IMR-90 (cell line): ENCODE data around the gene NISCH.

Experiments
- BHLHE40 ChIP-seq: fragments of 150-350 bp; IDR thresholded peaks from 2 replicates; pipeline ENCODE4 v1.6.1; 2016; ENCODE audit warnings: mild to moderate bottlenecking, low read depth, low read length
- CEBPB ChIP-seq: IDR thresholded peaks from 2 replicates; pipeline ENCODE4 v1.6.1; 2012; ENCODE audit warnings: low read depth, low read length, improper control_type of control experiment
- CHD1 ChIP-seq: IDR thresholded peaks from 2 replicates; pipeline ENCODE4 v1.6.1; 2012; ENCODE audit warnings: low read depth, low read length, improper control_type of control experiment
- MAFK ChIP-seq: IDR thresholded peaks from 2 replicates; pipeline ENCODE4 v1.6.1; 2012; ENCODE audit warnings: low read depth, low read length, improper control_type of control experiment
- MAZ ChIP-seq: IDR thresholded peaks from 2 replicates; pipeline ENCODE4 v1.6.1; 2012; ENCODE audit warnings: low read depth, mild to moderate bottlenecking, low read length, improper control_type of control experiment, moderate library complexity, borderline replicate concordance
- MXI1 ChIP-seq: IDR thresholded peaks from 2 replicates; pipeline ENCODE4 v1.6.1; 2012; ENCODE audit warnings: low read depth, mild to moderate bottlenecking, low read length, moderate library complexity, borderline replicate concordance
- POLR2A ChIP-seq: IDR thresholded peaks from 2 replicates; pipeline ENCODE4 v1.6.1; 2012; ENCODE audit warnings: mild to moderate bottlenecking, low read depth, low read length
- RAD21 ChIP-seq: IDR thresholded peaks from 2 replicates; pipeline ENCODE4 v1.6.1; 2012; ENCODE audit warnings: low read length, improper control_type of control experiment
- RCOR1 ChIP-seq: IDR thresholded peaks from 2 replicates; pipeline ENCODE4 v1.6.1; 2012; ENCODE audit warnings: mild to moderate bottlenecking, low read length, improper control_type of control experiment; ENCODE audit not compliant: insufficient replicate concordance
- RFX5 ChIP-seq: IDR thresholded peaks from 2 replicates; pipeline ENCODE4 v1.8.0; 2012; ENCODE audit warnings: low read depth, mild to moderate bottlenecking, low read length, moderate library complexity
- SMC3 ChIP-seq: fragments of 150-350 bp; IDR thresholded peaks from 2 replicates; pipeline ENCODE4 v1.6.1; 2016; ENCODE audit warnings: low read depth, mild to moderate bottlenecking, antibody characterized with exemption, low read length, moderate library complexity
- TF ChIP-seq, protein P1 (sequence below): conservative IDR thresholded peaks from 2 replicates; pipeline ENCODE4 v1.5.1; 2012; ENCODE audit warnings: mild to moderate bottlenecking, low read depth, low read length, improper control_type of control experiment
- TF ChIP-seq, protein P2 (sequence below): fragments of 150-350 bp; IDR thresholded peaks from 2 replicates; pipeline ENCODE4 v1.6.1; 2016; ENCODE audit warnings: low read depth, mild to moderate bottlenecking, low read length, moderate library complexity, borderline replicate concordance
- TF ChIP-seq, protein P3 (sequence below): fragments of 150-350 bp; IDR thresholded peaks from 2 replicates; pipeline ENCODE4 v1.6.1; 2017; ENCODE audit warnings: mild to moderate bottlenecking, antibody characterized with exemption, low read length, low read depth

DNA sequence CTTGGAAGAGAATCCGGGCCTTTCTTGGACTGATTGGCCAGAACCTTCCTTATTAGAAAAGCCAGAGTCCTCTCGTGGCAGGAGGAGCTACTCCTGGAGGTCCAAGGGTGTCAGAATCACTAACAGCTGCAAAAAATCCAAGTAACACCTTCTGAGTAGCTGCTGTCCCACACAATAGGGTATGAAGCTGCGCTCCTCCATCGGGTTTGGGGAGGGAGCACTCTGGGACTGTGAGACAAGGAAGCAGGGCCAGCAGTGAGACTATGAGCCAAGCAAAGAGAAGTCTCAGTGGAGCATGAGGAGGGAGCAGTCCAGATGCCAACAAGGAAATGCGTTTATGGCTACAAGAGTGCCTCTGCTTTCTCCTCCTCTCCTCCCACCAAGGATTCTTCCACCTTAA lies 32.2 kb upstream of the NISCH start:
- TF ChIP-seq, protein P1, sequence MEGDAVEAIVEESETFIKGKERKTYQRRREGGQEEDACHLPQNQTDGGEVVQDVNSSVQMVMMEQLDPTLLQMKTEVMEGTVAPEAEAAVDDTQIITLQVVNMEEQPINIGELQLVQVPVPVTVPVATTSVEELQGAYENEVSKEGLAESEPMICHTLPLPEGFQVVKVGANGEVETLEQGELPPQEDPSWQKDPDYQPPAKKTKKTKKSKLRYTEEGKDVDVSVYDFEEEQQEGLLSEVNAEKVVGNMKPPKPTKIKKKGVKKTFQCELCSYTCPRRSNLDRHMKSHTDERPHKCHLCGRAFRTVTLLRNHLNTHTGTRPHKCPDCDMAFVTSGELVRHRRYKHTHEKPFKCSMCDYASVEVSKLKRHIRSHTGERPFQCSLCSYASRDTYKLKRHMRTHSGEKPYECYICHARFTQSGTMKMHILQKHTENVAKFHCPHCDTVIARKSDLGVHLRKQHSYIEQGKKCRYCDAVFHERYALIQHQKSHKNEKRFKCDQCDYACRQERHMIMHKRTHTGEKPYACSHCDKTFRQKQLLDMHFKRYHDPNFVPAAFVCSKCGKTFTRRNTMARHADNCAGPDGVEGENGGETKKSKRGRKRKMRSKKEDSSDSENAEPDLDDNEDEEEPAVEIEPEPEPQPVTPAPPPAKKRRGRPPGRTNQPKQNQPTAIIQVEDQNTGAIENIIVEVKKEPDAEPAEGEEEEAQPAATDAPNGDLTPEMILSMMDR = no peak
- TF ChIP-seq SMC3 = no peak
- TF ChIP-seq BHLHE40 = no peak
- TF ChIP-seq MXI1 = no peak
- TF ChIP-seq, protein P2, sequence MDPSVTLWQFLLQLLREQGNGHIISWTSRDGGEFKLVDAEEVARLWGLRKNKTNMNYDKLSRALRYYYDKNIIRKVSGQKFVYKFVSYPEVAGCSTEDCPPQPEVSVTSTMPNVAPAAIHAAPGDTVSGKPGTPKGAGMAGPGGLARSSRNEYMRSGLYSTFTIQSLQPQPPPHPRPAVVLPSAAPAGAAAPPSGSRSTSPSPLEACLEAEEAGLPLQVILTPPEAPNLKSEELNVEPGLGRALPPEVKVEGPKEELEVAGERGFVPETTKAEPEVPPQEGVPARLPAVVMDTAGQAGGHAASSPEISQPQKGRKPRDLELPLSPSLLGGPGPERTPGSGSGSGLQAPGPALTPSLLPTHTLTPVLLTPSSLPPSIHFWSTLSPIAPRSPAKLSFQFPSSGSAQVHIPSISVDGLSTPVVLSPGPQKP = no peak
- no peak for TF ChIP-seq MAZ
- TF ChIP-seq POLR2A = no peak
- no peak for TF ChIP-seq CHD1
- no peak for TF ChIP-seq MAFK
- TF ChIP-seq RAD21 = no peak
- TF ChIP-seq, protein P3, sequence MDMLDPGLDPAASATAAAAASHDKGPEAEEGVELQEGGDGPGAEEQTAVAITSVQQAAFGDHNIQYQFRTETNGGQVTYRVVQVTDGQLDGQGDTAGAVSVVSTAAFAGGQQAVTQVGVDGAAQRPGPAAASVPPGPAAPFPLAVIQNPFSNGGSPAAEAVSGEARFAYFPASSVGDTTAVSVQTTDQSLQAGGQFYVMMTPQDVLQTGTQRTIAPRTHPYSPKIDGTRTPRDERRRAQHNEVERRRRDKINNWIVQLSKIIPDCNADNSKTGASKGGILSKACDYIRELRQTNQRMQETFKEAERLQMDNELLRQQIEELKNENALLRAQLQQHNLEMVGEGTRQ = no peak
- no peak for TF ChIP-seq RFX5
- no peak for TF ChIP-seq CEBPB
- TF ChIP-seq RCOR1 = no peak
